GM23338 (cell line): ENCODE measurements around the gene SCLY. TPM values are rescaled to one million over a fixed set of nuclear protein-coding genes. Genes with fewer than 3 reads are reported as not detected.

ENCODE experiments used
- ATAC-seq: fragments of 200-7000 bp; cut with Tn5 transposase; 3 replicates; pipeline ENCODE4 v1.9.1; 2020
- DNase-seq: peaks from one replicate; pipeline ENCODE4 v3.0.0-alpha.2; 2015; ENCODE audit warnings: low spot score
- H2AFZ ChIP-seq: fragments of 200-600 bp; sonication (generic); 2 replicates; pipeline ENCODE4 v1.8.0; 2016; ENCODE audit warnings: antibody characterized with exemption, mild to moderate bottlenecking, moderate library complexity
- H3F3A ChIP-seq: fragments of 200-600 bp; sonication (generic); replicated peaks from 2 replicates; pipeline ENCODE4 v1.8.0; 2017; ENCODE audit warnings: antibody characterized with exemption, mixed run types, low read depth
- H3K27ac ChIP-seq: fragments of 200-600 bp; sonication (generic); 2 replicates; pipeline ENCODE4 v1.6.1; 2016; ENCODE audit warnings: low read depth
- H3K27me3 ChIP-seq: fragments of 200-600 bp; sonication (generic); 2 replicates; pipeline ENCODE4 v1.8.0; 2016; ENCODE audit warnings: mild to moderate bottlenecking, mixed run types, moderate library complexity; ENCODE audit not compliant: insufficient read depth
- H3K36me3 ChIP-seq: fragments of 200-600 bp; sonication (generic); 2 replicates; pipeline ENCODE4 v1.8.0; 2016; ENCODE audit warnings: mild to moderate bottlenecking; ENCODE audit not compliant: insufficient read depth
- H3K4me1 ChIP-seq: fragments of 200-600 bp; sonication (generic); 2 replicates; pipeline ENCODE4 v1.8.0; 2016; ENCODE audit warnings: mild to moderate bottlenecking, moderate library complexity; ENCODE audit not compliant: insufficient read depth
- H3K4me2 ChIP-seq: fragments of 200-600 bp; sonication (generic); 2 replicates; pipeline ENCODE4 v1.7.1; 2017; ENCODE audit warnings: mixed run types
- H3K4me3 ChIP-seq: fragments of 200-600 bp; sonication (generic); 2 replicates; pipeline ENCODE4 v1.6.1; 2016; ENCODE audit warnings: mixed run types
- H3K79me2 ChIP-seq: fragments of 200-600 bp; sonication (generic); replicated peaks from 2 replicates; pipeline ENCODE4 v1.8.0; 2017; ENCODE audit warnings: mild to moderate bottlenecking; ENCODE audit not compliant: insufficient read depth
- H3K9me2 ChIP-seq: fragments of 200-600 bp; sonication (generic); 2 replicates; pipeline ENCODE4 v1.8.0; 2017; ENCODE audit not compliant: insufficient read depth
- H4K20me1 ChIP-seq: fragments of 200-600 bp; sonication (generic); replicated peaks from 2 replicates; pipeline ENCODE4 v1.8.0; 2017; ENCODE audit warnings: mild to moderate bottlenecking; ENCODE audit not compliant: insufficient read depth
- H3K27ac Mint-ChIP-seq: 2 replicates; pipeline ENCODE4 v1.8.0; 2020; ENCODE audit warnings: inconsistent platforms, mild to moderate bottlenecking, moderate library complexity, mixed read lengths
- H3K27me3 Mint-ChIP-seq: 3 replicates; pipeline ENCODE4 v1.8.0; 2022; ENCODE audit warnings: low read depth, mild to moderate bottlenecking, moderate library complexity, mixed read lengths, inconsistent platforms; ENCODE audit not compliant: insufficient read depth, poor library complexity
- H3K36me3 Mint-ChIP-seq: 3 replicates; pipeline ENCODE4 v1.8.0; 2021; ENCODE audit warnings: low read depth, mild to moderate bottlenecking, inconsistent platforms, moderate library complexity, mixed read lengths
- H3K4me1 Mint-ChIP-seq: 3 replicates; pipeline ENCODE4 v1.8.0; 2020; ENCODE audit warnings: mild to moderate bottlenecking, inconsistent platforms, mixed read lengths
- H3K4me3 Mint-ChIP-seq: 3 replicates; pipeline ENCODE4 v1.8.0; 2021; ENCODE audit warnings: moderate library complexity, mild to moderate bottlenecking, inconsistent platforms, mixed read lengths
- H3K9me3 Mint-ChIP-seq: 3 replicates; pipeline ENCODE4 v1.8.0; 2020; ENCODE audit warnings: moderate library complexity, mild to moderate bottlenecking, inconsistent platforms, mixed read lengths
- CREB1 ChIP-seq: fragments of 250-450 bp; sonication (Bioruptor Pico); IDR thresholded peaks from 2 replicates; pipeline ENCODE4 v1.5.0; 2020; ENCODE audit warnings: low read depth, mild to moderate bottlenecking, moderate library complexity
- CTCF ChIP-seq, 2 experiments: fragments of 200-600 bp in 1 of 2; sonication (generic) in 1 of 2; conservative IDR thresholded peaks; 2 replicates each; pipeline versions ENCODE4 v1.5.1 to v1.6.1; 2016 to 2017; ENCODE audit warnings: antibody characterized with exemption in 2 of 2, low read depth in 2 of 2, mild to moderate bottlenecking in 2 of 2, moderate library complexity in 1 of 2
- ETS1 ChIP-seq: IDR thresholded peaks from 2 replicates; pipeline ENCODE4 v1.6.1; 2016; ENCODE audit warnings: antibody characterized with exemption
- EZH2 ChIP-seq: fragments of 200-600 bp; sonication (generic); IDR thresholded peaks from one replicate; pipeline ENCODE4 v1.8.0; 2017; ENCODE audit warnings: antibody characterized with exemption, mild to moderate bottlenecking, low read depth; ENCODE audit not compliant: unreplicated experiment
- JUNB ChIP-seq: IDR thresholded peaks from one replicate; pipeline ENCODE4 v1.6.1; 2016; ENCODE audit warnings: antibody characterized with exemption; ENCODE audit not compliant: unreplicated experiment
- NANOG ChIP-seq: IDR thresholded peaks from 2 replicates; pipeline ENCODE4 v1.6.1; 2016; ENCODE audit warnings: antibody characterized with exemption, borderline replicate concordance
- ZNF331 ChIP-seq: fragments of 250-450 bp; sonication (Bioruptor Pico); IDR thresholded peaks from 2 replicates; pipeline ENCODE4 v1.5.0; 2020; ENCODE audit warnings: low read depth, mild to moderate bottlenecking, moderate library complexity
- ZNF462 ChIP-seq: fragments of 250-450 bp; sonication (Bioruptor Pico); IDR thresholded peaks from 2 replicates; pipeline ENCODE4 v1.5.0; 2020; ENCODE audit warnings: mild to moderate bottlenecking, moderate library complexity
- polyA plus RNA-seq: library from polyadenylated mRNA; unstranded; fragments of >200 nt; fragmentation: Nextera tagmentation; extraction: Ambion mirVana; gene quantifications from 2 replicates; pipeline ENCODE4 v1.2.1, GENCODE V29; 2016
- total RNA-seq: library from RNA; depleted of rRNA; stranded (reverse); fragments of >200 nt; shearing (Covaris generic); gene quantifications from 2 replicates; pipeline ENCODE4 v1.2.3, GENCODE V29; 2014

Gene SCLY
- total and polyA plus RNA-seq, 2 experiments from 2014 or later = 57.2 to 80.3 TPM

- H2AFZ ChIP-seq = no peak overlapping the region
- peak overlapping the region; percentile 85 for H3K27ac ChIP-seq
- Mint-ChIP-seq H3K9me3 (no peaks in the 10 kb centered on the region; the same call in 2 of the 3 replicates), H3K4me1 (peaks cover 54% of the 10 kb centered on the region), H3K36me3 (peaks cover 38% of the 10 kb centered on the region), H3K27ac (peak overlapping the region; percentile 92), H3K4me3 (no peak overlapping the region), H3K27me3 (peaks cover 40% of the 10 kb centered on the region)
- H3K9me2 ChIP-seq = no peaks in the 10 kb centered on the region
- no peaks in the 10 kb centered on the region for H3K36me3 ChIP-seq
- no peaks in the 10 kb centered on the region; the same call in 1 of the 2 replicates for H4K20me1 ChIP-seq
- no peaks in the 10 kb centered on the region for H3K27me3 ChIP-seq
- ATAC-seq (peak; percentile 11), DNase-seq (peak; percentile 75)
- H3K4me1 ChIP-seq = peaks cover 27% of the 10 kb centered on the region
- peaks cover 6% of the 10 kb centered on the region; the same call in 1 of the 2 replicates for H3F3A ChIP-seq
- TF ChIP-seq ZNF331 (CRISPR knock-in tag) = no peak
- no peak; a peak in 1 of 4 replicates for TF ChIP-seq CTCF (conservative IDR thresholded peaks at IDR 0.05; ENCODE audit: low read depth in 2 of 2)
- no peak for TF ChIP-seq NANOG
- no peaks in the 10 kb centered on the region for H3K79me2 ChIP-seq
- no peak overlapping the region; the same call in 1 of the 2 replicates for H3K4me2 ChIP-seq
- no peak overlapping the region for H3K4me3 ChIP-seq
These were observed 35.7 kb downstream of the SCLY start for GRCh38 chr2:238096311-238097011.

- H3K27ac ChIP-seq = no peak overlapping the region
- peaks cover 6% of the 10 kb centered on the region; the same call in 1 of the 2 replicates for H3F3A ChIP-seq
- peaks cover 27% of the 10 kb centered on the region for H3K4me1 ChIP-seq
- H3K36me3 Mint-ChIP-seq = peaks cover 31% of the 10 kb centered on the region
- no peak overlapping the region for H3K27ac Mint-ChIP-seq
- H3K36me3 ChIP-seq = no peaks in the 10 kb centered on the region
- no peaks in the 10 kb centered on the region; the same call in 2 of the 3 replicates for H3K9me3 Mint-ChIP-seq
- H3K4me3 ChIP-seq = no peak overlapping the region
- peaks cover 54% of the 10 kb centered on the region for H3K4me1 Mint-ChIP-seq
- H3K4me2 ChIP-seq = no peak overlapping the region
- H2AFZ ChIP-seq = no peak overlapping the region
- peaks cover 37% of the 10 kb centered on the region for H3K27me3 Mint-ChIP-seq
- no peak overlapping the region for H3K4me3 Mint-ChIP-seq
- DNase-seq (no peak), ATAC-seq (no peak)
- no peaks in the 10 kb centered on the region for H3K9me2 ChIP-seq
- no peaks in the 10 kb centered on the region; the same call in 1 of the 2 replicates for H4K20me1 ChIP-seq
- no peaks in the 10 kb centered on the region for H3K79me2 ChIP-seq
- no peaks in the 10 kb centered on the region for H3K27me3 ChIP-seq
- no peak for TF ChIP-seq CREB1
- TF ChIP-seq NANOG = no peak
- no peak for TF ChIP-seq JUNB
- TF ChIP-seq EZH2 = no peak
- no peak for TF ChIP-seq ZNF462 (CRISPR knock-in tag)
- no peak for TF ChIP-seq ETS1
These were observed 36.6 kb downstream of the SCLY start for GRCh38 chr2:238097201-238097987.
